GM23338 (cell line): ENCODE measurements around the gene PHACTR1. TPM values are rescaled to one million over a fixed set of nuclear protein-coding genes. Genes with fewer than 3 reads are reported as not detected.

ENCODE experiments used
- ATAC-seq: fragments of 200-7000 bp; cut with Tn5 transposase; 3 replicates; pipeline ENCODE4 v1.9.1; 2020
- DNase-seq: peaks from one replicate; pipeline ENCODE4 v3.0.0-alpha.2; 2015; ENCODE audit warnings: low spot score
- H2AFZ ChIP-seq: fragments of 200-600 bp; sonication (generic); 2 replicates; pipeline ENCODE4 v1.8.0; 2016; ENCODE audit warnings: antibody characterized with exemption, mild to moderate bottlenecking, moderate library complexity
- H3F3A ChIP-seq: fragments of 200-600 bp; sonication (generic); replicated peaks from 2 replicates; pipeline ENCODE4 v1.8.0; 2017; ENCODE audit warnings: antibody characterized with exemption, mixed run types, low read depth
- H3K27ac ChIP-seq: fragments of 200-600 bp; sonication (generic); 2 replicates; pipeline ENCODE4 v1.6.1; 2016; ENCODE audit warnings: low read depth
- H3K27me3 ChIP-seq: fragments of 200-600 bp; sonication (generic); 2 replicates; pipeline ENCODE4 v1.8.0; 2016; ENCODE audit warnings: mild to moderate bottlenecking, mixed run types, moderate library complexity; ENCODE audit not compliant: insufficient read depth
- H3K36me3 ChIP-seq: fragments of 200-600 bp; sonication (generic); 2 replicates; pipeline ENCODE4 v1.8.0; 2016; ENCODE audit warnings: mild to moderate bottlenecking; ENCODE audit not compliant: insufficient read depth
- H3K4me1 ChIP-seq: fragments of 200-600 bp; sonication (generic); 2 replicates; pipeline ENCODE4 v1.8.0; 2016; ENCODE audit warnings: mild to moderate bottlenecking, moderate library complexity; ENCODE audit not compliant: insufficient read depth
- H3K4me2 ChIP-seq: fragments of 200-600 bp; sonication (generic); 2 replicates; pipeline ENCODE4 v1.7.1; 2017; ENCODE audit warnings: mixed run types
- H3K4me3 ChIP-seq: fragments of 200-600 bp; sonication (generic); 2 replicates; pipeline ENCODE4 v1.6.1; 2016; ENCODE audit warnings: mixed run types
- H3K79me2 ChIP-seq: fragments of 200-600 bp; sonication (generic); replicated peaks from 2 replicates; pipeline ENCODE4 v1.8.0; 2017; ENCODE audit warnings: mild to moderate bottlenecking; ENCODE audit not compliant: insufficient read depth
- H3K9me2 ChIP-seq: fragments of 200-600 bp; sonication (generic); 2 replicates; pipeline ENCODE4 v1.8.0; 2017; ENCODE audit not compliant: insufficient read depth
- H4K20me1 ChIP-seq: fragments of 200-600 bp; sonication (generic); replicated peaks from 2 replicates; pipeline ENCODE4 v1.8.0; 2017; ENCODE audit warnings: mild to moderate bottlenecking; ENCODE audit not compliant: insufficient read depth
- H3K27ac Mint-ChIP-seq: 2 replicates; pipeline ENCODE4 v1.8.0; 2020; ENCODE audit warnings: inconsistent platforms, mild to moderate bottlenecking, moderate library complexity, mixed read lengths
- H3K27me3 Mint-ChIP-seq: 3 replicates; pipeline ENCODE4 v1.8.0; 2022; ENCODE audit warnings: low read depth, mild to moderate bottlenecking, moderate library complexity, mixed read lengths, inconsistent platforms; ENCODE audit not compliant: insufficient read depth, poor library complexity
- H3K36me3 Mint-ChIP-seq: 3 replicates; pipeline ENCODE4 v1.8.0; 2021; ENCODE audit warnings: low read depth, mild to moderate bottlenecking, inconsistent platforms, moderate library complexity, mixed read lengths
- H3K4me1 Mint-ChIP-seq: 3 replicates; pipeline ENCODE4 v1.8.0; 2020; ENCODE audit warnings: mild to moderate bottlenecking, inconsistent platforms, mixed read lengths
- H3K4me3 Mint-ChIP-seq: 3 replicates; pipeline ENCODE4 v1.8.0; 2021; ENCODE audit warnings: moderate library complexity, mild to moderate bottlenecking, inconsistent platforms, mixed read lengths
- H3K9me3 Mint-ChIP-seq: 3 replicates; pipeline ENCODE4 v1.8.0; 2020; ENCODE audit warnings: moderate library complexity, mild to moderate bottlenecking, inconsistent platforms, mixed read lengths
- EZH2 ChIP-seq: fragments of 200-600 bp; sonication (generic); IDR thresholded peaks from one replicate; pipeline ENCODE4 v1.8.0; 2017; ENCODE audit warnings: antibody characterized with exemption, mild to moderate bottlenecking, low read depth; ENCODE audit not compliant: unreplicated experiment
- EZH2phosphoT487 ChIP-seq: fragments of 200-600 bp; sonication (generic); IDR thresholded peaks from one replicate; pipeline ENCODE4 v1.8.1; 2018; ENCODE audit warnings: antibody characterized with exemption; ENCODE audit not compliant: unreplicated experiment
- STAT1 ChIP-seq: IDR thresholded peaks from one replicate; pipeline ENCODE4 v1.6.1; 2016; ENCODE audit warnings: antibody characterized with exemption; ENCODE audit not compliant: unreplicated experiment
- ZNF331 ChIP-seq: fragments of 250-450 bp; sonication (Bioruptor Pico); IDR thresholded peaks from 2 replicates; pipeline ENCODE4 v1.5.0; 2020; ENCODE audit warnings: low read depth, mild to moderate bottlenecking, moderate library complexity
- polyA plus RNA-seq: library from polyadenylated mRNA; unstranded; fragments of >200 nt; fragmentation: Nextera tagmentation; extraction: Ambion mirVana; gene quantifications from 2 replicates; pipeline ENCODE4 v1.2.1, GENCODE V29; 2016
- total RNA-seq: library from RNA; depleted of rRNA; stranded (reverse); fragments of >200 nt; shearing (Covaris generic); gene quantifications from 2 replicates; pipeline ENCODE4 v1.2.3, GENCODE V29; 2014
- TF ChIP-seq, protein P1 (sequence below): IDR thresholded peaks from 2 replicates; pipeline ENCODE4 v1.6.1; 2016; ENCODE audit warnings: antibody characterized with exemption
- TF ChIP-seq, protein P2 (sequence below): fragments of 250-450 bp; sonication (Bioruptor Pico); IDR thresholded peaks from 2 replicates; pipeline ENCODE4 v1.5.0; 2020; ENCODE audit warnings: mild to moderate bottlenecking, moderate library complexity

Gene PHACTR1
- total and polyA plus RNA-seq, 2 experiments from 2014 or later = 5.9 to 19.3 TPM

DNA sequence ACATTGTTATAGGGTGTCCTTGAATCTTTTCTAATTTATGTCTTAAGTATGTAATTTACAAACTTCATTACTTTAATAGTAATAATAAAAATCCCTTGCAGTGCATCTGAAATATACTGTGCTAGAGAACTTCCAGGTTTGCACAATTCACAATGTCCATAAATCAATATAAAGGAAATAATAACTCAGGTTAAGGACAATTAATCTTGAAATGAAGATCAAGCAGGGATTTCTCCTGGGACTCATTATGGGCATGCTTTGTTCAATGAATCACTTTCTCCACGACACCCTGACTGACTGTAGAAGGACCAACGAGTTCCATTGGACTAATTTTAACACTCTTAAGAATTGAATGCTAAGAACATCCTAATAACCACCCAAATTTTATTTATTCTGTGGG, 110.0 kb downstream of the PHACTR1 start:
- Histone ChIP-seq H3F3A (no peaks in the 10 kb centered on the region), H4K20me1 (no peaks in the 10 kb centered on the region), H2AFZ (no peak overlapping the region), H3K27me3 (no peaks in the 10 kb centered on the region), H3K27ac (no peak overlapping the region), H3K36me3 (no peaks in the 10 kb centered on the region), H3K4me3 (no peak overlapping the region), H3K79me2 (no peaks in the 10 kb centered on the region), H3K9me2 (no peaks in the 10 kb centered on the region), H3K4me1 (peaks cover 15% of the 10 kb centered on the region), H3K4me2 (0 out of 2 replicates have a peak overlapping the region, but pooled peaks have one; percentile 0)
- peaks cover 2% of the 10 kb centered on the region for H3K27me3 Mint-ChIP-seq
- peaks cover 19% of the 10 kb centered on the region; the same call in 2 of the 3 replicates for H3K4me1 Mint-ChIP-seq
- no peaks in the 10 kb centered on the region for H3K9me3 Mint-ChIP-seq
- H3K27ac Mint-ChIP-seq = no peak overlapping the region
- no peak for TF ChIP-seq STAT1
- no peak for TF ChIP-seq EZH2phosphoT487
- TF ChIP-seq, protein P1, sequence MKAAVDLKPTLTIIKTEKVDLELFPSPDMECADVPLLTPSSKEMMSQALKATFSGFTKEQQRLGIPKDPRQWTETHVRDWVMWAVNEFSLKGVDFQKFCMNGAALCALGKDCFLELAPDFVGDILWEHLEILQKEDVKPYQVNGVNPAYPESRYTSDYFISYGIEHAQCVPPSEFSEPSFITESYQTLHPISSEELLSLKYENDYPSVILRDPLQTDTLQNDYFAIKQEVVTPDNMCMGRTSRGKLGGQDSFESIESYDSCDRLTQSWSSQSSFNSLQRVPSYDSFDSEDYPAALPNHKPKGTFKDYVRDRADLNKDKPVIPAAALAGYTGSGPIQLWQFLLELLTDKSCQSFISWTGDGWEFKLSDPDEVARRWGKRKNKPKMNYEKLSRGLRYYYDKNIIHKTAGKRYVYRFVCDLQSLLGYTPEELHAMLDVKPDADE = no peak
- TF ChIP-seq, protein P2, sequence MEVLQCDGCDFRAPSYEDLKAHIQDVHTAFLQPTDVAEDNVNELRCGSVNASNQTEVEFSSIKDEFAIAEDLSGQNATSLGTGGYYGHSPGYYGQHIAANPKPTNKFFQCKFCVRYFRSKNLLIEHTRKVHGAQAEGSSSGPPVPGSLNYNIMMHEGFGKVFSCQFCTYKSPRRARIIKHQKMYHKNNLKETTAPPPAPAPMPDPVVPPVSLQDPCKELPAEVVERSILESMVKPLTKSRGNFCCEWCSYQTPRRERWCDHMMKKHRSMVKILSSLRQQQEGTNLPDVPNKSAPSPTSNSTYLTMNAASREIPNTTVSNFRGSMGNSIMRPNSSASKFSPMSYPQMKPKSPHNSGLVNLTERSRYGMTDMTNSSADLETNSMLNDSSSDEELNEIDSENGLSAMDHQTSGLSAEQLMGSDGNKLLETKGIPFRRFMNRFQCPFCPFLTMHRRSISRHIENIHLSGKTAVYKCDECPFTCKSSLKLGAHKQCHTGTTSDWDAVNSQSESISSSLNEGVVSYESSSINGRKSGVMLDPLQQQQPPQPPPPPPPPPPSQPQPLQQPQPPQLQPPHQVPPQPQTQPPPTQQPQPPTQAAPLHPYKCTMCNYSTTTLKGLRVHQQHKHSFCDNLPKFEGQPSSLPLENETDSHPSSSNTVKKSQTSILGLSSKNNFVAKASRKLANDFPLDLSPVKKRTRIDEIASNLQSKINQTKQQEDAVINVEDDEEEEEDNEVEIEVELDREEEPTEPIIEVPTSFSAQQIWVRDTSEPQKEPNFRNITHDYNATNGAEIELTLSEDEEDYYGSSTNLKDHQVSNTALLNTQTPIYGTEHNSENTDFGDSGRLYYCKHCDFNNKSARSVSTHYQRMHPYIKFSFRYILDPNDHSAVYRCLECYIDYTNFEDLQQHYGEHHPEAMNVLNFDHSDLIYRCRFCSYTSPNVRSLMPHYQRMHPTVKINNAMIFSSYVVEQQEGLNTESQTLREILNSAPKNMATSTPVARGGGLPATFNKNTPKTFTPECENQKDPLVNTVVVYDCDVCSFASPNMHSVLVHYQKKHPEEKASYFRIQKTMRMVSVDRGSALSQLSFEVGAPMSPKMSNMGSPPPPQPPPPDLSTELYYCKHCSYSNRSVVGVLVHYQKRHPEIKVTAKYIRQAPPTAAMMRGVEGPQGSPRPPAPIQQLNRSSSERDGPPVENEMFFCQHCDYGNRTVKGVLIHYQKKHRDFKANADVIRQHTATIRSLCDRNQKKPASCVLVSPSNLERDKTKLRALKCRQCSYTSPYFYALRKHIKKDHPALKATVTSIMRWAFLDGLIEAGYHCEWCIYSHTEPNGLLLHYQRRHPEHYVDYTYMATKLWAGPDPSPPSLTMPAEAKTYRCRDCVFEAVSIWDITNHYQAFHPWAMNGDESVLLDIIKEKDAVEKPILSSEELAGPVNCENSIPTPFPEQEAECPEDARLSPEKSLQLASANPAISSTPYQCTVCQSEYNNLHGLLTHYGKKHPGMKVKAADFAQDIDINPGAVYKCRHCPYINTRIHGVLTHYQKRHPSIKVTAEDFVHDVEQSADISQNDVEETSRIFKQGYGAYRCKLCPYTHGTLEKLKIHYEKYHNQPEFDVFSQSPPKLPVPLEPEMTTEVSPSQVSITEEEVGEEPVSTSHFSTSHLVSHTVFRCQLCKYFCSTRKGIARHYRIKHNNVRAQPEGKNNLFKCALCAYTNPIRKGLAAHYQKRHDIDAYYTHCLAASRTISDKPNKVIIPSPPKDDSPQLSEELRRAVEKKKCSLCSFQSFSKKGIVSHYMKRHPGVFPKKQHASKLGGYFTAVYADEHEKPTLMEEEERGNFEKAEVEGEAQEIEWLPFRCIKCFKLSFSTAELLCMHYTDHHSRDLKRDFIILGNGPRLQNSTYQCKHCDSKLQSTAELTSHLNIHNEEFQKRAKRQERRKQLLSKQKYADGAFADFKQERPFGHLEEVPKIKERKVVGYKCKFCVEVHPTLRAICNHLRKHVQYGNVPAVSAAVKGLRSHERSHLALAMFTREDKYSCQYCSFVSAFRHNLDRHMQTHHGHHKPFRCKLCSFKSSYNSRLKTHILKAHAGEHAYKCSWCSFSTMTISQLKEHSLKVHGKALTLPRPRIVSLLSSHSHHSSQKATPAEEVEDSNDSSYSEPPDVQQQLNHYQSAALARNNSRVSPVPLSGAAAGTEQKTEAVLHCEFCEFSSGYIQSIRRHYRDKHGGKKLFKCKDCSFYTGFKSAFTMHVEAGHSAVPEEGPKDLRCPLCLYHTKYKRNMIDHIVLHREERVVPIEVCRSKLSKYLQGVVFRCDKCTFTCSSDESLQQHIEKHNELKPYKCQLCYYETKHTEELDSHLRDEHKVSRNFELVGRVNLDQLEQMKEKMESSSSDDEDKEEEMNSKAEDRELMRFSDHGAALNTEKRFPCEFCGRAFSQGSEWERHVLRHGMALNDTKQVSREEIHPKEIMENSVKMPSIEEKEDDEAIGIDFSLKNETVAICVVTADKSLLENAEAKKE = no peak
- TF ChIP-seq ZNF331 (CRISPR knock-in tag) = no peak
- TF ChIP-seq EZH2 = no peak
- H3K36me3 Mint-ChIP-seq = no peaks in the 10 kb centered on the region
- DNase-seq = no peak
- no peak for ATAC-seq
- no peak overlapping the region for H3K4me3 Mint-ChIP-seq
